PC-3 (cell line): Measurements from ENCODE around the gene TNPO2. TPM values are rescaled to one million over a fixed set of nuclear protein-coding genes. Genes with fewer than 3 reads are reported as not detected.

Experiments used
- ATAC-seq: fragments of 200-7000 bp; cut with Tn5 transposase; 2 replicates; pipeline ENCODE4 v1.9.1; 2020; ENCODE audit warnings: mild to moderate bottlenecking, moderate library complexity
- BruUV-seq: library from RNA; stranded (reverse); fragments of 400-500 nt; replicated peaks from 2 replicates; lab custom pipeline; 2021; lab: Mats Ljungman, UMichigan
- CTCF ChIA-PET: fragments of 300-600 bp; sonication (Branson Sonifier 250); formaldehyde crosslinking; loops from one replicate; lab custom pipeline; 2022; ENCODE audit warnings: antibody characterized with exemption; lab: Charles Lee
- POLR2A ChIA-PET: fragments of 300-600 bp; sonication (Branson Sonifier 250); formaldehyde crosslinking; loops from one replicate; lab custom pipeline; 2022; ENCODE audit warnings: antibody characterized with exemption; ENCODE audit not compliant: unreplicated experiment; lab: Charles Lee
- DNase-seq: peaks from one replicate; pipeline ENCODE4 v3.0.0-alpha.2; 2015
- H2AFZ ChIP-seq: fragments of 300-600 bp; sonication (generic); 2 replicates; pipeline ENCODE4 v1.6.0; 2016; ENCODE audit warnings: antibody characterized with exemption, low read length
- H3F3A ChIP-seq: fragments of 300-600 bp; sonication (generic); one replicate; pipeline ENCODE4 v1.6.0; 2017; ENCODE audit warnings: antibody characterized with exemption, low read length, control low read depth, mild to moderate bottlenecking; ENCODE audit not compliant: unreplicated experiment
- H3K27ac ChIP-seq: fragments of 300-600 bp; sonication (generic); 2 replicates; pipeline ENCODE4 v1.5.1; 2016; ENCODE audit warnings: mild to moderate bottlenecking, low read length
- H3K27me3 ChIP-seq: fragments of 300-600 bp; sonication (generic); 2 replicates; pipeline ENCODE4 v1.6.1; 2016; ENCODE audit warnings: low read length, mixed read lengths
- H3K36me3 ChIP-seq: fragments of 300-600 bp; sonication (generic); 2 replicates; pipeline ENCODE4 v1.6.1; 2016; ENCODE audit warnings: low read depth, mixed run types, low read length, mixed read lengths
- H3K4me1 ChIP-seq: fragments of 300-600 bp; sonication (generic); 2 replicates; pipeline ENCODE4 v1.5.1; 2016; ENCODE audit warnings: low read length; ENCODE audit not compliant: insufficient read depth
- H3K4me2 ChIP-seq: fragments of 300-600 bp; sonication (generic); 2 replicates; pipeline ENCODE4 v1.6.0; 2016; ENCODE audit warnings: low read length
- H3K4me3 ChIP-seq: fragments of 300-600 bp; sonication (generic); 2 replicates; pipeline ENCODE4 v1.5.1; 2016; ENCODE audit warnings: mild to moderate bottlenecking, low read length, mixed read lengths
- H3K79me2 ChIP-seq: fragments of 300-600 bp; sonication (generic); 2 replicates; pipeline ENCODE4 v1.6.1; 2017; ENCODE audit warnings: low read length, mixed read lengths
- H3K9ac ChIP-seq: fragments of 300-600 bp; sonication (generic); 2 replicates; pipeline ENCODE4 v1.6.0; 2016; ENCODE audit warnings: mild to moderate bottlenecking, low read length
- H3K9me2 ChIP-seq: fragments of 300-600 bp; sonication (generic); replicated peaks from 2 replicates; pipeline ENCODE4 v1.6.1; 2016; ENCODE audit warnings: mixed run types, low read length, mixed read lengths
- H3K9me3 ChIP-seq: fragments of 300-600 bp; sonication (generic); 2 replicates; pipeline ENCODE4 v1.6.1; 2016; ENCODE audit warnings: low read length, mixed read lengths
- H4K20me1 ChIP-seq: fragments of 300-600 bp; sonication (generic); 2 replicates; pipeline ENCODE4 v1.6.1; 2016; ENCODE audit warnings: low read length, mixed read lengths
- CTCF ChIP-seq: fragments of 300-600 bp; sonication (generic); conservative IDR thresholded peaks from 2 replicates; pipeline ENCODE4 v1.5.1; 2017; ENCODE audit warnings: antibody characterized with exemption, low read depth, mild to moderate bottlenecking, low read length
- EZH2 ChIP-seq: fragments of 300-600 bp; sonication (generic); IDR thresholded peaks from one replicate; pipeline ENCODE4 v1.6.1; 2017; ENCODE audit warnings: antibody characterized with exemption, mild to moderate bottlenecking, low read length; ENCODE audit not compliant: unreplicated experiment
- EZH2phosphoT487 ChIP-seq: fragments of 300-600 bp; sonication (generic); IDR thresholded peaks from 2 replicates; pipeline ENCODE4 v1.6.1; 2018; ENCODE audit warnings: mild to moderate bottlenecking, antibody characterized with exemption, low read length, borderline replicate concordance
- intact Hi-C: fragments of 100-400 bp; cut with micrococcal nuclease; formaldehyde crosslinking; loops from 2 replicates; pipeline ENCODE4 v1.9.0; 2023
- total RNA-seq: library from RNA; depleted of rRNA; stranded (reverse); fragments of >200 nt; gene quantifications from 2 replicates; pipeline ENCODE4 v1.2.3, GENCODE V29; 2014

The TNPO2 gene
- total RNA-seq, 1 experiment from 2014 or later: 50.6 TPM

GRCh38 chr19:12685831-12686230 lies 37.9 kb downstream of the TNPO2 start:
- ChIA-PET POLR2A (interaction anchor here (0.6 kb wide), 1 partner anchor 187 kb away, joined by 3 read pairs; no protein-coding TSS in a partner anchor), CTCF (no interaction called here)
- TF ChIP-seq CTCF (no peak), EZH2 (no peak), EZH2phosphoT487 (no peak)
- no peaks in the 10 kb centered on the region for H3K9me2 ChIP-seq
- ATAC-seq (no peak), DNase-seq (no peak)
- H3K4me2 ChIP-seq: no peak overlapping the region
- H4K20me1 ChIP-seq: no peaks in the 10 kb centered on the region
- H3K27me3 ChIP-seq: no peaks in the 10 kb centered on the region
- H3K4me3 ChIP-seq: no peak overlapping the region
- H3K36me3 ChIP-seq: no peaks in the 10 kb centered on the region
- H3K27ac ChIP-seq: no peak overlapping the region
- no TSS peak for BruUV-seq
- H3K9ac ChIP-seq: no peak overlapping the region
- H3F3A ChIP-seq: no peaks in the 10 kb centered on the region
- H3K4me1 ChIP-seq: no peaks in the 10 kb centered on the region
- intact Hi-C loops: no loop called here
- H3K9me3 ChIP-seq: no peaks in the 10 kb centered on the region
- H3K79me2 ChIP-seq: no peaks in the 10 kb centered on the region
- no peak overlapping the region for H2AFZ ChIP-seq

GRCh38 chr19:12681074-12681987 lies 42.4 kb downstream of the TNPO2 start, which contains the start of gene DHPS:
DHPS (minus strand) TSS chr19:12681880; CDS start chr19:12681766, 114 bp downstream.
- DNase-seq (peak; percentile 99), ATAC-seq (peak; percentile 84)
- no peaks in the 10 kb centered on the region for H3K4me1 ChIP-seq
- ChIA-PET CTCF (no interaction called here), POLR2A (interaction anchor here (0.6 to 0.8 kb wide), 3 partner anchors 13 to 65 kb away, joined by 4 to 6 read pairs (median 5); no protein-coding TSS in a partner anchor)
- peak within 1 kb of the TSS; percentile 96 for H3K27ac ChIP-seq
- H2AFZ ChIP-seq: peak within 1 kb of the TSS; percentile 90
- peaks cover 25% of the 10 kb centered on the region for H3K36me3 ChIP-seq
- no peaks in the 10 kb centered on the region for H3K9me2 ChIP-seq
- H3K79me2 ChIP-seq: peaks cover 14% of the 10 kb centered on the region
- H3K4me3 ChIP-seq: peak within 1 kb of the TSS; percentile 80
- BruUV-seq: TSS peak; percentile 86
- no peaks in the 10 kb centered on the region for H4K20me1 ChIP-seq
- H3F3A ChIP-seq: no peaks in the 10 kb centered on the region
- intact Hi-C loops: loop anchor here (1.0 kb wide), 1 partner anchor 56 kb away; the partner anchor contains the start of gene GET3
- H3K4me2 ChIP-seq: peak within 1 kb of the TSS; percentile 94
- H3K9me3 ChIP-seq: no peaks in the 10 kb centered on the region
- H3K9ac ChIP-seq: peak within 1 kb of the TSS; percentile 95
- TF ChIP-seq CTCF: no peak
- TF ChIP-seq EZH2: no peak
- no peak for TF ChIP-seq EZH2phosphoT487
- no peaks in the 10 kb centered on the region for H3K27me3 ChIP-seq
